Heart right ventricle (tissue), 16 donors: ENCODE data around the gene SOAT2. TPM values are rescaled to one million over a fixed set of nuclear protein-coding genes. Genes with fewer than 3 reads are reported as not detected.

Experiments
- ATAC-seq, 8 donors: fragments of 200-7000 bp; cut with Tn5 transposase; one replicate each; pipeline ENCODE4 v1.9.1; 2020; ENCODE audit warnings: mild to moderate bottlenecking in 8 of 8, moderate library complexity in 8 of 8, moderate number of reproducible peaks in 1 of 8
- DNase-seq, 2 donors: peaks; one replicate each; pipeline ENCODE4 v3.0.0-alpha.2; 2020
- H3K27ac ChIP-seq, 10 donors: fragments of 200-600 bp; sonication (generic) in 2 of 10; one replicate each; pipeline versions ENCODE4 v1.5.0 to v1.8.0; 2020 to 2022; ENCODE audit warnings: mild to moderate bottlenecking in 3 of 10
- H3K27me3 ChIP-seq, 7 donors: fragments of 200-600 bp; one replicate each; pipeline ENCODE4 v1.8.0; 2021 to 2022; ENCODE audit warnings: mild to moderate bottlenecking in 2 of 7
- H3K36me3 ChIP-seq, 9 donors: fragments of 200-600 bp; sonication (generic) in 1 of 9; one replicate each; pipeline versions ENCODE4 v1.5.0 to v1.8.0; 2020 to 2022; ENCODE audit warnings: mild to moderate bottlenecking in 2 of 9
- H3K4me1 ChIP-seq, 9 donors: fragments of 200-600 bp; sonication (generic) in 1 of 9; one replicate each; pipeline versions ENCODE4 v1.5.0 to v1.8.0; 2020 to 2022; ENCODE audit warnings: mild to moderate bottlenecking in 4 of 9
- H3K4me3 ChIP-seq, 10 donors: fragments of 200-600 bp; sonication (generic) in 2 of 10; one replicate each; pipeline versions ENCODE4 v1.5.0 to v1.8.0; 2020 to 2022; ENCODE audit warnings: mild to moderate bottlenecking in 7 of 10, moderate library complexity in 2 of 10
- H3K9me3 ChIP-seq, 11 donors: fragments of 200-600 bp in 10 of 11; sonication (generic) in 2 of 11; one replicate each; pipeline versions ENCODE4 v1.5.0 to v1.8.0; 2013 to 2022; ENCODE audit warnings: mild to moderate bottlenecking in 2 of 11, control low read depth in 1 of 11, moderate library complexity in 1 of 11
- CTCF ChIP-seq, 9 donors: fragments of 200-600 bp; sonication (generic) in 2 of 9; IDR thresholded peaks; one replicate each; pipeline versions ENCODE4 v1.5.0 to v1.8.0; 2021 to 2022; ENCODE audit warnings: antibody characterized with exemption in 9 of 9, mild to moderate bottlenecking in 5 of 9, moderate library complexity in 1 of 9
- WGBS, 2 donors: extraction: QIAGEN DNeasy Blood & Tissue Kit; methylation state at CpG; one replicate each; pipeline ENCODE4 v1.1.7; 2013; ENCODE audit warnings: inconsistent platforms in 1 of 2; 5-methylcytosine and 5-hydroxymethylcytosine counted together
- intact Hi-C, 10 donors: fragments of 100-400 bp; cut with DNase I; formaldehyde crosslinking; loops; one replicate each; pipeline versions ENCODE4 v1.11.1 to v1.14.2; 2022
- microRNA-seq, 2 donors: library from miRNA; unstranded; fragments of <30 nt; microRNA quantifications; one replicate each; pipeline ENCODE4 v1.2.0, GENCODE V29; 2021
- polyA plus RNA-seq, 2 donors: library from polyadenylated mRNA; stranded (reverse); fragments of 200-250 nt; gene quantifications; one replicate each; pipeline ENCODE4 v1.2.3, GENCODE V29; 2013
- total RNA-seq, 10 donors: library from RNA; stranded (reverse); fragmentation: NEBNext Ultra II Directional in 3 of 10; extraction: Animal tissue kit (Norgen Biotek cat#: 25700) in 3 of 10; gene quantifications; one replicate each; pipeline versions ENCODE4 v1.2.1 to v1.2.4, GENCODE V29; 2021 to 2023
- donor health status: Arrhythmogenic right ventricular cardiomyopathy.
- donor health status: ischemic (EF 13 %, LVEDD 7.1; RV severe dilation, severe dysfunction).
- donor health status: healthy with polysubstance abuse.
- donor health status: DM: no; HTN: yes; CAD: no.
- donor health status: DM: no; HTN: no; CAD: no.
- donor health status: ischemic (EF 25% LVEDD 6.9; RV normal size, moderate dysfunction).
- donor health status: ischemic (EF 25% LVEDD 5.7; RV mildly dilated, moderate dysfunction).
- donor health status: healthy.
- donor health status: DM: yes; HTN: yes; CAD: no.
- donor health status: Ischemic cardiomyopathy.
- donor health status: ischemic (EF 35%, LVEDD 5.7; RV mildly dilated, moderate dysfunction).
- donor health status: nonischemic (EF 11% LVEDD 7.7; RV severe dilation, severe dysfunction).
- donor health status: DM: yes; HTN: yes; CAD: no.
- donor health status: PGD.
- donor health status: ischemic (EF 29% LVEDD 5.4; RV normal size, mild dysfunction).
- donor health status: nonischemic (EF 23%, LVEDD 6.1; RV moderate dilation, normal function).

SOAT2 gene
- total and polyA plus RNA-seq, 12 donors, result 0.03 TPM; not detected in 11

GRCh38 chr12:53171725-53172329 is 68.5 kb downstream of the SOAT2 start:
- DNase-seq (no peak), ATAC-seq (peak in 1 of 8 donors; percentile 31)
- Histone ChIP-seq H3K4me1 (peaks cover 0 to 9% (median 5%) of the 10 kb centered on the region in 9 donors), H3K36me3 (peaks cover 0 to 60% (median 9%) of the 10 kb centered on the region in 9 donors), H3K4me3 (no peak overlapping the region), H3K27me3 (no peaks in the 10 kb centered on the region), H3K27ac (no peak overlapping the region), H3K9me3 (no peaks in the 10 kb centered on the region)
- WGBS, 2 donors, result 57 to 60% methylated on average over 10 of the region's 10 CpGs
- intact Hi-C loops, result loop anchor here in 1 of 10 donors (10.0 kb wide), 1 partner anchor 57 kb away; no protein-coding TSS in a partner anchor
- no peak for TF ChIP-seq CTCF (IDR thresholded peaks at IDR 0.05)

- peaks cover 0 to 54% (median 9%) of the 10 kb centered on the region in 9 donors for H3K36me3 ChIP-seq
- H3K9me3 ChIP-seq, result no peaks in the 10 kb centered on the region
- ATAC-seq (peak in 1 of 8 donors; percentile 23), DNase-seq (no peak)
- no peaks in the 10 kb centered on the region for H3K27me3 ChIP-seq
- WGBS, 2 donors, result 93 to 95% methylated on average over 11 of the region's 11 CpGs
- no peak for TF ChIP-seq CTCF (IDR thresholded peaks at IDR 0.05)
- H3K4me3 ChIP-seq, result no peak overlapping the region
- H3K27ac ChIP-seq, result no peak overlapping the region
- H3K4me1 ChIP-seq, result peaks cover 0 to 9% (median 5%) of the 10 kb centered on the region in 9 donors
- intact Hi-C loops, result loop anchor here in 1 of 10 donors (10.0 kb wide), 1 partner anchor 58 kb away; no protein-coding TSS in a partner anchor
Measured at GRCh38 chr12:53172352-53172751, 69.1 kb downstream of the SOAT2 start.

- H3K27ac ChIP-seq, result no peak overlapping the region
- peaks cover 0 to 46% (median 9%) of the 10 kb centered on the region in 9 donors for H3K36me3 ChIP-seq
- H3K9me3 ChIP-seq, result no peaks in the 10 kb centered on the region
- peaks cover 0 to 9% (median 5%) of the 10 kb centered on the region in 9 donors for H3K4me1 ChIP-seq
- no peak for ATAC-seq
- H3K27me3 ChIP-seq, result no peaks in the 10 kb centered on the region
- intact Hi-C loops, result loop anchor here in 1 of 10 donors (10.0 kb wide), 1 partner anchor 58 kb away; no protein-coding TSS in a partner anchor
- no peak overlapping the region for H3K4me3 ChIP-seq
- TF ChIP-seq CTCF (IDR thresholded peaks at IDR 0.05), result no peak
- DNase-seq, result no peak
- 92 to 94% methylated on average over 10 of the region's 10 CpGs for WGBS, 2 donors
Measured at GRCh38 chr12:53173085-53173715, 69.9 kb downstream of the SOAT2 start.

Small RNA genes lying within 50 kb of the gene (microRNA-seq; reads per million reads assigned to microRNA genes)
- 0.51 to 1.2 reads per million in 2 donors for gene MIR6757

Other genes starting within 250 kb of the SOAT2 start
- 100 to 1,000 TPM in 6 of 10 donors, 10 to 100 TPM in 4; 52.1 to 150 (median 109) TPM for gene KRT8, start 198.4 kb upstream of the SOAT2 start, total RNA-seq
- gene KRT8, start 198.4 kb upstream of the SOAT2 start, polyA plus RNA-seq, result 100 to 1,000 TPM; 153 to 161 TPM
- 10 to 100 TPM in 1 of 10 donors, 1 to 10 TPM in 9; 2.8 to 20.9 (median 6.4) TPM for gene KRT18, start 154.4 kb upstream of the SOAT2 start, total RNA-seq
- gene KRT18, start 154.4 kb upstream of the SOAT2 start, polyA plus RNA-seq, result 10 to 100 TPM in 1 of 2 donors, 1 to 10 TPM in 1; 7.8 to 13.1 TPM
- 100 to 1,000 TPM; 364 to 477 (median 431) TPM for gene EIF4B, start 97.0 kb upstream of the SOAT2 start, total RNA-seq
- 10 to 100 TPM; 53.2 to 63.5 TPM for gene EIF4B, start 97.0 kb upstream of the SOAT2 start, polyA plus RNA-seq
- gene TNS2, start 53.4 kb upstream of the SOAT2 start, total RNA-seq, result 100 to 1,000 TPM in 3 of 10 donors, 10 to 100 TPM in 7; 60.6 to 139 (median 77.1) TPM
- gene TNS2, start 53.4 kb upstream of the SOAT2 start, polyA plus RNA-seq, result 100 to 1,000 TPM in 1 of 2 donors, 10 to 100 TPM in 1; 68.1 to 364 TPM
- gene SPRYD3, start 24.1 kb upstream of the SOAT2 start, total RNA-seq, result 10 to 100 TPM; 40.9 to 63.0 (median 47.4) TPM
- 10 to 100 TPM; 20.5 to 63.9 TPM for gene SPRYD3, start 24.1 kb upstream of the SOAT2 start, polyA plus RNA-seq
- gene IGFBP6, start 5.8 kb upstream of the SOAT2 start, total RNA-seq, result 10 to 100 TPM; 27.0 to 75.6 (median 37.7) TPM
- 100 to 1,000 TPM in 1 of 2 donors, 10 to 100 TPM in 1; 61.5 to 182 TPM for gene IGFBP6, start 5.8 kb upstream of the SOAT2 start, polyA plus RNA-seq
- 10 to 100 TPM; 13.8 to 28.9 (median 20.4) TPM for gene ZNF740, start 77.2 kb downstream of the SOAT2 start, total RNA-seq
- 1 to 10 TPM; 2.7 to 8.2 TPM for gene ZNF740, start 77.2 kb downstream of the SOAT2 start, polyA plus RNA-seq
- 10 to 100 TPM in 3 of 10 donors, 1 to 10 TPM in 7; 8.3 to 15.1 (median 9.5) TPM for gene CSAD, start 77.4 kb downstream of the SOAT2 start, total RNA-seq
- gene CSAD, start 77.4 kb downstream of the SOAT2 start, polyA plus RNA-seq, result 10 to 100 TPM in 1 of 2 donors, 1 to 10 TPM in 1; 8.0 to 76.4 TPM
- gene ITGB7, start 103.8 kb downstream of the SOAT2 start, total RNA-seq, result 1 to 10 TPM in 7 of 10 donors, under 1 TPM in 3; 0.56 to 8.4 (median 1.1) TPM
- gene ITGB7, start 103.8 kb downstream of the SOAT2 start, polyA plus RNA-seq, result under 1 TPM; 0.55 to 0.73 TPM
- gene RARG, start 128.7 kb downstream of the SOAT2 start, total RNA-seq, result 10 to 100 TPM in 8 of 10 donors, 1 to 10 TPM in 2; 7.0 to 21.7 (median 13.9) TPM
- gene RARG, start 128.7 kb downstream of the SOAT2 start, polyA plus RNA-seq, result 10 to 100 TPM in 1 of 2 donors, 1 to 10 TPM in 1; 7.8 to 11.7 TPM
- gene ESPL1, start 164.8 kb downstream of the SOAT2 start, total RNA-seq, result 1 to 10 TPM in 2 of 10 donors, under 1 TPM in 8; 0.04 to 3.1 (median 0.36) TPM
- gene ESPL1, start 164.8 kb downstream of the SOAT2 start, polyA plus RNA-seq, result under 1 TPM; 0.13 to 0.29 TPM
- gene PFDN5, start 192.1 kb downstream of the SOAT2 start, total RNA-seq, result 100 to 1,000 TPM; 307 to 413 (median 339) TPM
- gene PFDN5, start 192.1 kb downstream of the SOAT2 start, polyA plus RNA-seq, result 1,000 to 10,000 TPM in 1 of 2 donors, 100 to 1,000 TPM in 1; 658 to 1,216 TPM
- 10 to 100 TPM; 26.8 to 40.1 (median 36.0) TPM for gene MYG1, start 196.2 kb downstream of the SOAT2 start, total RNA-seq
- gene MYG1, start 196.2 kb downstream of the SOAT2 start, polyA plus RNA-seq, result 100 to 1,000 TPM in 1 of 2 donors, 10 to 100 TPM in 1; 69.4 to 115 TPM
- gene AAAS, start 218.1 kb downstream of the SOAT2 start, total RNA-seq, result 10 to 100 TPM; 33.5 to 42.2 (median 34.9) TPM
- 10 to 100 TPM; 33.9 to 52.8 TPM for gene AAAS, start 218.1 kb downstream of the SOAT2 start, polyA plus RNA-seq
- not detected for gene SP7, start 232.9 kb downstream of the SOAT2 start, total RNA-seq
- gene SP7, start 232.9 kb downstream of the SOAT2 start, polyA plus RNA-seq, result not detected